ENCODE results near the gene NPY5R.

Gene NPY5R

DNA sequence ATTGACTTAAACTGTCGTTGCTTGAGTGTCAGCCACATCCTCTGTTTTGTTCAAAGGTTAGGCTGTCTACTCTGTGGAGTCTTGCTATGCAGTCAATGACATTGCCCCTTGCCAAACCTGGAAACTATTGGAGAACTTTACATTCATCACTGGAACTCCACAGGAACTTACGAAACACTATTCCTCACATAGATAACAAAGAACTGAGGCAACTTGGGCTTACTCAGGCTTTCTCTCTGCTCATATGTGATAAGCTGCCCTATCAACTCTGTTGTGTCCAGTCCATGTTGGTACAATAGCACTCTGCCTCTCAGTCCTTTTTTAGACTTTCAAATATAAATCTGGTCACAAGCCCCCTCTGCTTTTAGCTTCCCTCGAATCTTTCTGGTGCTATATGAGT, 9.4 kb downstream of the NPY5R start:
- no peak overlapping the region for H3K4me3 ChIP-seq (ENCODE audit: low read depth, low read length, poor library complexity, severe bottlenecking)
- H3K27me3 ChIP-seq (ENCODE audit: insufficient read depth, low read length): no peaks in the 10 kb centered on the region
- H4K20me1 ChIP-seq (ENCODE audit: insufficient read depth, low read length): no peaks in the 10 kb centered on the region
- no peaks in the 10 kb centered on the region for H3K9me2 ChIP-seq (ENCODE audit: low read depth, low read length)
- H3F3A ChIP-seq (ENCODE audit: insufficient read depth, low read length): no peaks in the 10 kb centered on the region
- no peak overlapping the region for H3K27ac ChIP-seq (ENCODE audit: low read depth, low read length, poor library complexity, severe bottlenecking)
- no peaks in the 10 kb centered on the region for H3K36me3 ChIP-seq (ENCODE audit: insufficient read depth, low read length)
- H2AFZ ChIP-seq (ENCODE audit: low read length): no peak overlapping the region
- no peak for TF ChIP-seq EZH2 (IDR thresholded peaks at IDR 0.05; ENCODE audit: borderline replicate concordance, low read length)
- no peaks in the 10 kb centered on the region for H3K79me2 ChIP-seq (ENCODE audit: insufficient read depth, low read length)
- H3K9ac ChIP-seq (ENCODE audit: low read length): no peak overlapping the region
- no peak overlapping the region for H3K4me2 ChIP-seq (ENCODE audit: low read length)
- H3K4me1 ChIP-seq (ENCODE audit: insufficient read depth, low read length, severe bottlenecking): no peaks in the 10 kb centered on the region
- no peaks in the 10 kb centered on the region for H3K9me3 ChIP-seq (ENCODE audit: low read length)

DNA sequence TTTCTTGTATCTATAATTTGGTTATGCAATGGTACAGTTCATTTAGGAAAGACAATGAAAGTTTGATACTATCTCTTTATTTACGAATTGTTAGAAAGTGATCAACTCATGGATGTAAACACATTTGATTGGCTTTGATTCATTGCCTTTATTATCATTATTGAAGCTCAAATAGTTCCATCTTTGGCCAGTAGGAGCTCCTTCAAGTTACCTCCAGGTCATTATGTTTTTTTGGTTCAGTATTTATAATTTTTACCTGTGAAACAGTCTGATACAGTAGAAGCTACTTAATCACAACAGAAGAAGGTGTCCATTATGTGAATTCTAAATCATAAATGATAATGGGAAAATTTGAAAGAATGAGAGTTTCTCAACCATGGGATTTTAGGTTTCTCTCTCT, 12.4 kb downstream of the NPY5R start:
- H3K4me2 ChIP-seq (ENCODE audit: low read length): no peak overlapping the region
- H4K20me1 ChIP-seq (ENCODE audit: insufficient read depth, low read length): no peaks in the 10 kb centered on the region
- H3K27ac ChIP-seq (ENCODE audit: low read depth, low read length, poor library complexity, severe bottlenecking): no peak overlapping the region
- no peaks in the 10 kb centered on the region for H3K27me3 ChIP-seq (ENCODE audit: insufficient read depth, low read length)
- no peak overlapping the region for H3K4me3 ChIP-seq (ENCODE audit: low read depth, low read length, poor library complexity, severe bottlenecking)
- no peaks in the 10 kb centered on the region for H3K79me2 ChIP-seq (ENCODE audit: insufficient read depth, low read length)
- H3K36me3 ChIP-seq (ENCODE audit: insufficient read depth, low read length): no peaks in the 10 kb centered on the region
- no peaks in the 10 kb centered on the region for H3K9me3 ChIP-seq (ENCODE audit: low read length)
- no peaks in the 10 kb centered on the region for H3F3A ChIP-seq (ENCODE audit: insufficient read depth, low read length)
- no peak for TF ChIP-seq EZH2 (IDR thresholded peaks at IDR 0.05; ENCODE audit: borderline replicate concordance, low read length)
- TF ChIP-seq, protein P1, sequence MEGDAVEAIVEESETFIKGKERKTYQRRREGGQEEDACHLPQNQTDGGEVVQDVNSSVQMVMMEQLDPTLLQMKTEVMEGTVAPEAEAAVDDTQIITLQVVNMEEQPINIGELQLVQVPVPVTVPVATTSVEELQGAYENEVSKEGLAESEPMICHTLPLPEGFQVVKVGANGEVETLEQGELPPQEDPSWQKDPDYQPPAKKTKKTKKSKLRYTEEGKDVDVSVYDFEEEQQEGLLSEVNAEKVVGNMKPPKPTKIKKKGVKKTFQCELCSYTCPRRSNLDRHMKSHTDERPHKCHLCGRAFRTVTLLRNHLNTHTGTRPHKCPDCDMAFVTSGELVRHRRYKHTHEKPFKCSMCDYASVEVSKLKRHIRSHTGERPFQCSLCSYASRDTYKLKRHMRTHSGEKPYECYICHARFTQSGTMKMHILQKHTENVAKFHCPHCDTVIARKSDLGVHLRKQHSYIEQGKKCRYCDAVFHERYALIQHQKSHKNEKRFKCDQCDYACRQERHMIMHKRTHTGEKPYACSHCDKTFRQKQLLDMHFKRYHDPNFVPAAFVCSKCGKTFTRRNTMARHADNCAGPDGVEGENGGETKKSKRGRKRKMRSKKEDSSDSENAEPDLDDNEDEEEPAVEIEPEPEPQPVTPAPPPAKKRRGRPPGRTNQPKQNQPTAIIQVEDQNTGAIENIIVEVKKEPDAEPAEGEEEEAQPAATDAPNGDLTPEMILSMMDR (IDR thresholded peaks at IDR 0.05; ENCODE audit: low read length): no peak
- H3K4me1 ChIP-seq (ENCODE audit: insufficient read depth, low read length, severe bottlenecking): no peaks in the 10 kb centered on the region
- no peak overlapping the region for H3K9ac ChIP-seq (ENCODE audit: low read length)
- no peak overlapping the region for H2AFZ ChIP-seq (ENCODE audit: low read length)
- H3K9me2 ChIP-seq (ENCODE audit: low read depth, low read length): no peaks in the 10 kb centered on the region

DNA sequence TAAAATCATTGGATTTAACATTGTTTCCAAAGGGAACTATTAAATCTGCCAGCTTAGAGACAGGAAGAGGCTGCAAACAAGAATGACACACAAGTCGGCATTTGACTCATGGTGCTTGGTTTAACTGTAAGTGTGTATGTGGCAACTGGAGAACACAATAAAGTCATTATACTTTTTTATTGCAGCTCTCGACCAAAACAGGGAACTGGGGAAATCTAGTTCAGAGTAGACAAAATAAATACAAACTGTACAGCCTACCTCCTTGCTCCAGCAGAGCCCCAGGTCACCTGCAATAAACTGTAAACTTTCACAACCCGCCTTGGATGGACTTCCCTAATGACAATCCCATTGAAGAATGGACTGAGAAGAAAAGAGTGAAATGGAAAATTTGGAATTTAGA, 24.0 kb downstream of the NPY5R start:
- Histone ChIP-seq H3F3A (ENCODE audit: insufficient read depth, low read length) (no peaks in the 10 kb centered on the region), H3K4me2 (ENCODE audit: low read length) (no peak overlapping the region), H4K20me1 (ENCODE audit: insufficient read depth, low read length) (no peaks in the 10 kb centered on the region), H3K4me3 (ENCODE audit: low read depth, low read length, poor library complexity, severe bottlenecking) (no peak overlapping the region), H3K9ac (ENCODE audit: low read length) (no peak overlapping the region), H3K4me1 (ENCODE audit: insufficient read depth, low read length, severe bottlenecking) (no peaks in the 10 kb centered on the region), H2AFZ (ENCODE audit: low read length) (no peak overlapping the region), H3K9me2 (ENCODE audit: low read depth, low read length) (no peaks in the 10 kb centered on the region), H3K36me3 (ENCODE audit: insufficient read depth, low read length) (no peaks in the 10 kb centered on the region), H3K27me3 (ENCODE audit: insufficient read depth, low read length) (no peaks in the 10 kb centered on the region), H3K9me3 (ENCODE audit: low read length) (no peaks in the 10 kb centered on the region), H3K27ac (ENCODE audit: low read depth, low read length, poor library complexity, severe bottlenecking) (no peak overlapping the region), H3K79me2 (ENCODE audit: insufficient read depth, low read length) (no peaks in the 10 kb centered on the region)
- TF ChIP-seq, protein P1 (IDR thresholded peaks at IDR 0.05; ENCODE audit: low read length): no peak
- no peak for TF ChIP-seq EZH2 (IDR thresholded peaks at IDR 0.05; ENCODE audit: borderline replicate concordance, low read length)

DNA sequence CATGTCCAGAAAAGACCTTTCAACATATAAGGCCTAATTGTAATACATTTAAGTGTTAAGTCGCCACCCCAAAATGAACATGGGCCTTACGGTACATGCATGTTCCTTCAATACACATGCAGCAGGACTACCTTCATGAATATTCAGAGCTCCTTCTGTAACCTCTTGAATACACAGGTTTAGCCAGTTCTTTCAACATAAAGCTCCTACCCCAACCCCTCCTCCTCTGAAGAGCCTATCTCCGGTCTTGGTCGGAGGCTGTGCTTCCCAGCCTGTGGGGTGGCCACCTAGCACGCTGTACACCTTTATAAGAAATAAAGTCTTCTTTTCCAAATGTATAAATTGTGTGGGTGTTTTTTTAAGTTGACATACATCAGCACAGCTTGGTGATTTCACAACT, 28.3 kb downstream of the NPY5R start:
- Histone ChIP-seq H3K27ac (ENCODE audit: low read depth, low read length, poor library complexity, severe bottlenecking) (no peak overlapping the region), H3K36me3 (ENCODE audit: insufficient read depth, low read length) (no peaks in the 10 kb centered on the region), H3K27me3 (ENCODE audit: insufficient read depth, low read length) (no peaks in the 10 kb centered on the region), H3K4me3 (ENCODE audit: low read depth, low read length, poor library complexity, severe bottlenecking) (no peak overlapping the region), H3K9me3 (ENCODE audit: low read length) (no peaks in the 10 kb centered on the region), H3K9ac (ENCODE audit: low read length) (no peak overlapping the region), H2AFZ (ENCODE audit: low read length) (no peak overlapping the region), H3F3A (ENCODE audit: insufficient read depth, low read length) (no peaks in the 10 kb centered on the region), H3K4me2 (ENCODE audit: low read length) (no peak overlapping the region), H3K9me2 (ENCODE audit: low read depth, low read length) (no peaks in the 10 kb centered on the region), H3K79me2 (ENCODE audit: insufficient read depth, low read length) (no peaks in the 10 kb centered on the region), H3K4me1 (ENCODE audit: insufficient read depth, low read length, severe bottlenecking) (no peaks in the 10 kb centered on the region), H4K20me1 (ENCODE audit: insufficient read depth, low read length) (no peaks in the 10 kb centered on the region)
- TF ChIP-seq EZH2 (IDR thresholded peaks at IDR 0.05; ENCODE audit: borderline replicate concordance, low read length): no peak
- TF ChIP-seq, protein P1 (IDR thresholded peaks at IDR 0.05; ENCODE audit: low read length): no peak

All from OCI-LY1 (cell line).